ENCODE results near the gene GADL1.

GADL1 gene

GRCh38 chr3:30690199-30690598, 204.3 kb downstream of the GADL1 start:
- no peak for DNase-seq (ENCODE audit: low read depth, low spot score)
- H3K4me3 ChIP-seq (ENCODE audit: low read length), result no peak overlapping the region

- DNase-seq (ENCODE audit: low read depth, low spot score), result no peak
- H3K4me3 ChIP-seq (ENCODE audit: low read length), result no peak overlapping the region
Observed at GRCh38 chr3:30688776-30689641, 205.5 kb downstream of the GADL1 start.

GRCh38 chr3:30687930-30688570, 206.4 kb downstream of the GADL1 start:
- no peak overlapping the region for H3K4me3 ChIP-seq (ENCODE audit: low read length)
- no peak for DNase-seq (ENCODE audit: low read depth, low spot score)

- no peak for DNase-seq (ENCODE audit: low read depth, low spot score)
- H3K4me3 ChIP-seq (ENCODE audit: low read length), result no peak overlapping the region
Observed at GRCh38 chr3:30686799-30687198, 207.7 kb downstream of the GADL1 start.

- no peak overlapping the region for H3K4me3 ChIP-seq (ENCODE audit: low read length)
- DNase-seq (ENCODE audit: low read depth, low spot score), result no peak
Observed at GRCh38 chr3:30686176-30686575, 208.3 kb downstream of the GADL1 start.

GRCh38 chr3:30685267-30685667, 209.2 kb downstream of the GADL1 start:
- H3K4me3 ChIP-seq (ENCODE audit: low read length), result no peak overlapping the region
- no peak for DNase-seq (ENCODE audit: low read depth, low spot score)

GRCh38 chr3:30684356-30684755, 210.1 kb downstream of the GADL1 start:
- no peak for DNase-seq (ENCODE audit: low read depth, low spot score)
- no peak overlapping the region for H3K4me3 ChIP-seq (ENCODE audit: low read length)

- H3K4me3 ChIP-seq (ENCODE audit: low read length), result no peak overlapping the region
- no peak for DNase-seq (ENCODE audit: low read depth, low spot score)
Observed at GRCh38 chr3:30683769-30684168, 210.7 kb downstream of the GADL1 start.

- DNase-seq (ENCODE audit: low read depth, low spot score), result no peak
- H3K4me3 ChIP-seq (ENCODE audit: low read length), result no peak overlapping the region
Observed at GRCh38 chr3:30682434-30683155, 211.9 kb downstream of the GADL1 start.

- no peak overlapping the region for H3K4me3 ChIP-seq (ENCODE audit: low read length)
- no peak for DNase-seq (ENCODE audit: low read depth, low spot score)
Observed at GRCh38 chr3:30681649-30682211, 212.7 kb downstream of the GADL1 start.

- DNase-seq (ENCODE audit: low read depth, low spot score), result no peak
- no peak overlapping the region for H3K4me3 ChIP-seq (ENCODE audit: low read length)
Observed at GRCh38 chr3:30680789-30681648, 213.4 kb downstream of the GADL1 start.

- no peak overlapping the region for H3K4me3 ChIP-seq (ENCODE audit: low read length)
- no peak for DNase-seq (ENCODE audit: low read depth, low spot score)
Observed at GRCh38 chr3:30679045-30679444, 215.4 kb downstream of the GADL1 start.

- DNase-seq (ENCODE audit: low read depth, low spot score), result no peak
- no peak overlapping the region for H3K4me3 ChIP-seq (ENCODE audit: low read length)
Observed at GRCh38 chr3:30677347-30677685, 217.1 kb downstream of the GADL1 start.

- DNase-seq (ENCODE audit: low read depth, low spot score), result no peak
- no peak overlapping the region for H3K4me3 ChIP-seq (ENCODE audit: low read length)
Observed at GRCh38 chr3:30676424-30677346, 217.8 kb downstream of the GADL1 start.
